Stomach (tissue), 9 donors: ENCODE measurements around the gene GRIK2. TPM values are rescaled to one million over a fixed set of nuclear protein-coding genes. Genes with fewer than 3 reads are reported as not detected.
A peak's percentile ranks its signal among the peaks of the same experiment; 100 is the strongest.

Source experiments
- DNase-seq, 2 donors: peaks; one replicate each; pipeline versions ENCODE4 v3.0.0 to v3.0.0-alpha.2; 2013 to 2019
- H3K27ac ChIP-seq, 5 donors: fragments of 200-600 bp in 4 of 5; sonication (generic) in 4 of 5; one replicate each; pipeline ENCODE4 v1.5.1; 2013 to 2019; ENCODE audit warnings: mild to moderate bottlenecking in 1 of 5, moderate library complexity in 1 of 5
- H3K27me3 ChIP-seq, 3 donors: fragments of 200-600 bp; sonication (generic); one replicate each; pipeline ENCODE4 v1.5.1; 2017 to 2019; ENCODE audit warnings: mixed run types in 1 of 3
- H3K36me3 ChIP-seq, 4 donors: fragments of 200-600 bp; sonication (generic); 1 replicate in 3 of 4; 2 replicates in 1 of 4; pipeline ENCODE4 v1.5.1; 2016 to 2019
- H3K4me1 ChIP-seq, 4 donors: fragments of 200-600 bp; sonication (generic); one replicate each; pipeline ENCODE4 v1.5.1; 2016 to 2019
- H3K4me3 ChIP-seq, 4 donors: fragments of 200-600 bp; sonication (generic) in 3 of 4; one replicate each; pipeline ENCODE4 v1.5.1; 2016 to 2019; ENCODE audit warnings: mild to moderate bottlenecking in 1 of 4
- H3K9me3 ChIP-seq, 4 donors: fragments of 200-600 bp; sonication (generic); one replicate each; pipeline ENCODE4 v1.5.1; 2016 to 2019
- CTCF ChIP-seq, 7 experiments: fragments of 450-650 bp in 4 of 7; fragments of 200-600 bp in 3 of 7; sonication (generic) in 3 of 7; IDR thresholded peaks; one replicate each; pipeline ENCODE4 v1.5.1; 2016 to 2019; ENCODE audit warnings: antibody characterized with exemption in 7 of 7, control low read depth in 2 of 7, mild to moderate bottlenecking in 1 of 7
- EP300 ChIP-seq: sonication (generic); formaldehyde crosslinking; IDR thresholded peaks from one replicate; pipeline ENCODE4 v1.6.1; 2017; ENCODE audit warnings: antibody characterized with exemption
- POLR2A ChIP-seq, 4 donors: fragments of 450-650 bp; IDR thresholded peaks; one replicate each; pipeline ENCODE4 v1.6.1; 2016; ENCODE audit warnings: antibody characterized with exemption in 4 of 4, control low read depth in 2 of 4, mild to moderate bottlenecking in 1 of 4, moderate library complexity in 1 of 4
- POLR2AphosphoS5 ChIP-seq, 3 donors: sonication (generic); formaldehyde crosslinking; IDR thresholded peaks; one replicate each; pipeline ENCODE4 v1.6.1; 2016; ENCODE audit warnings: antibody characterized with exemption in 3 of 3
- WGBS, 5 donors: extraction: QIAGEN DNeasy Blood & Tissue Kit in 3 of 5; methylation state at CpG; one replicate each; pipeline versions ENCODE4 v1.1.5 to v1.1.7; 2013 to 2018; 5-methylcytosine and 5-hydroxymethylcytosine counted together
- intact Hi-C: fragments of 100-400 bp; cut with DNase I; formaldehyde crosslinking; loops from one replicate; pipeline ENCODE4 v1.15.1; 2023; ENCODE audit warnings: low total_unique reads
- polyA plus RNA-seq, 3 donors: library from polyadenylated mRNA; stranded (reverse); fragments of 200-250 nt; gene quantifications; one replicate each; pipeline ENCODE4 v1.2.3, GENCODE V29; 2013
- total RNA-seq, 5 donors: library from RNA; depleted of rRNA; stranded (reverse); fragments of >200 nt; gene quantifications; one replicate each; pipeline versions ENCODE4 v1.1.0 to v1.2.3, GENCODE V29; 2014 to 2016
- donor health status: healthy with polysubstance abuse.
- donor health status: Bipolar disorder and iron deficiency.
- donor health status: healthy.

The GRIK2 gene
- total and polyA plus RNA-seq, 8 donors, result 0.06 to 7.7 (median 0.50) TPM; not detected in 3

DNA sequence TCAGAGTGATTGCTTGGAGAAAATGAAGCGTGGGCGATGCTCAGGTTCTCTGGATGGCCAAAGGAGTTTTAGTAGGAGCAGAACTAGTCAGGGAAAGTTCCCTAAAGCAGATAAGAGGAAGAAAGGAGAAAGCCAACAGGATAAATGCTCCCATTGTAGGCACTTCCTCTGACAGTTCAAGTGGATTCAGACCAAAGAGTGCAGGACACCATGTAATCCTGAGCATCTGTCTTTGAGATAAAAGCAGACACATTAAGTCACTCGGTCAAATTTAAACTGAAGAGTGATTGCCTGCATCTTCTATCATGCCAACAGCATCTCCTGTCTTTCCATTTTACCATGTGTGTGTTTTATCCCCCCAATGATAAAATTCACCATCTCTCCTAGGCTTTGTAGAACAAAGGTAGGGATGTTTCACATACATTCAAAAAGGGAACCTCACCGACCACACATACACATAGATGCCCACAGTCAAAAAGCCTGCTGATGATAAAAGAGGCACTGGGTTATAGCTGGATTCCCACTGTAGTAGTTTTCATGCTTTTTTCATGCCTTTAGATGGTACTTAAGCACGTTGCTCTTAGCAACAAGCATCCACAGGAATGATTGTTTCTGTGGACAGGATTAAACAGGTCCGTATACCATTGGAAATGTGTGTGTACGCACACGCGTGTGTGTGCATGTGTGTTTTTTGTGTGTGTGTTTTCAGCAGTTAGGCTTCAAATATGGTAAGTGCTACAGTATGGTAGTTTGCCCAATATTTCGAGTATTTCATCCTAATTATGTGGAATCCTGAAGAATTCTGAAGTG, 7.0 kb downstream of the GRIK2 start:
- H3K27me3 ChIP-seq, result peaks cover 8 to 73% (median 49%) of the 10 kb centered on the region in 3 donors
- H3K4me1 ChIP-seq, result peaks cover 0 to 15% (median 3%) of the 10 kb centered on the region in 4 donors
- H3K36me3 ChIP-seq, result no peaks in the 10 kb centered on the region
- no peak overlapping the region for H3K27ac ChIP-seq
- peaks cover 0 to 4% (median 4%) of the 10 kb centered on the region in 4 donors for H3K9me3 ChIP-seq
- no peak for DNase-seq
- intact Hi-C loops, result no loop called here
- H3K4me3 ChIP-seq, result no peak overlapping the region
- TF ChIP-seq EP300, result no peak
- TF ChIP-seq POLR2AphosphoS5 (IDR thresholded peaks at IDR 0.05), result no peak
- no peak for TF ChIP-seq POLR2A (IDR thresholded peaks at IDR 0.05)
- WGBS, 5 donors, result 23 to 63% (median 36%) methylated on average over 10 of the region's 10 CpGs

DNA sequence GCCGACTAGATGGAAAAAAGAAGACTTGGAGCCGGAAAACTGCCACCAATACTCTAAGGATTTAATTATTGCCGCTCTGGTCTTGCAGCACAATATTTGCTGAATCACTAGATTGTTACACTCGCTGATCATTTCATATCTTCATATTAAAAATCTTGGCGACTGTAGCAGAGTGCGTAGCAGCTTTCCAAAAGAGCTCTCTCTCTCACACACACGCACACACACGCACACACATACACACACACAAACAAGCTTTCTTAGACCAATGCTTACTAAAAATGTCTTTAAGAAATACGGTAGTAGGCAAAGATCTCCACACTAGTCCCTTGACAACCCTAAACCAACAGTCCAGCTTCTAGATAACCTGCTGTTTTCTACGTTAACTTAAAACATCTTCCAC, 7.7 kb downstream of the GRIK2 start:
- DNase-seq, result no peak
- Histone ChIP-seq H3K4me3 (no peak overlapping the region), H3K27ac (no peak overlapping the region), H3K4me1 (peaks cover 0 to 15% (median 3%) of the 10 kb centered on the region in 4 donors), H3K27me3 (peaks cover 8 to 73% (median 49%) of the 10 kb centered on the region in 3 donors), H3K9me3 (peaks cover 0 to 4% (median 4%) of the 10 kb centered on the region in 4 donors), H3K36me3 (no peaks in the 10 kb centered on the region)
- 29 to 59% (median 51%) methylated on average over 10 of the region's 10 CpGs for WGBS, 5 donors
- intact Hi-C loops, result no loop called here
- TF ChIP-seq EP300, result no peak
- no peak for TF ChIP-seq POLR2AphosphoS5 (IDR thresholded peaks at IDR 0.05)
- TF ChIP-seq CTCF (IDR thresholded peaks at IDR 0.05), result no peak
- TF ChIP-seq POLR2A (IDR thresholded peaks at IDR 0.05), result no peak

DNA sequence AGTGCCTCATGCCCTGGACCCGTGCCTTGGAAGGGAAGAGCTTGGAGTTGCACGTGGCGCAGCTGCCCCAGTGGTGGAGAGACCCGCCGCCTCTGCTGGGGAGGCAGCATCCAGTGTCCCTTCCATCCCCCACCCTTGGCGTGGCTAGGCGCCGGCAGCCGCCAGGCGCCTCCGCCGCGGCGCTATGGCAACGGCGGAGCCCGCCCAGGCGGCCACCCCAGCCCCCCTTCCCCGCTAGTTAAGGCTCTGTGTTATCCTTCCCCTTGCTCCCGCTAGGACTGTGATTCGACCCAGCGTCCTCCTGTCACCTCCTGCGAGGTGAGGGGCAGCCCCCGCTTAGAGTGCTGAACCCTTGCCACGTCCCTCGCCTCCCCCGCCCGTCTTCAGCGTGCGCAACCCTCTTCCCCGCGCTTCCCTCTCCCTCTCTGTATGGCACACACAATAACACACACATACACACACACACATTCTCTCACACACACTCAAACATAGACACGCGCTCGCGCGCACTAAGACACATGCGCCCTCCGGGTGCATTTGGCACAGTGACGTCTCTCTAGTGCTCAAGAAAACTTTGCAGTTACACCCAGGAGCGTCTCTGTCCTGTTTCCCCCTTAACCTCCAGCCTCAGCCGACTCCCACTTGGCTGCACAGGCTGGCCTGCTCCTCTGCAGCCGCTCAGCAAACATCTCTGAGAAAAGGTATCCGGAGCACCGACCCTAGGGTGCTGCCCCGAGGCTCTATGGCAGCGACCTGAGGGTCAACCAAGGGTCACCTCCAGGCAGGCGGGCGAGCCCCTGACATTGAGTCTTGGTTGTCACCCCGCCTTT, 8.5 kb downstream of the GRIK2 start:
- Histone ChIP-seq H3K4me1 (peaks cover 0 to 15% (median 3%) of the 10 kb centered on the region in 4 donors), H3K4me3 (peak overlapping the region in 1 of 4 donors; percentile 6), H3K27ac (no peak overlapping the region), H3K9me3 (peaks cover 0 to 4% (median 4%) of the 10 kb centered on the region in 4 donors), H3K27me3 (peaks cover 8 to 69% (median 49%) of the 10 kb centered on the region in 3 donors), H3K36me3 (no peaks in the 10 kb centered on the region)
- DNase-seq, result peak in 1 of 2 donors; percentile 65
- TF ChIP-seq CTCF (IDR thresholded peaks at IDR 0.05) (no peak), POLR2AphosphoS5 (IDR thresholded peaks at IDR 0.05) (no peak), POLR2A (IDR thresholded peaks at IDR 0.05) (no peak), EP300 (no peak)
- WGBS, 5 donors, result 2 to 8% (median 3%) methylated on average over 22 to 50 of the region's 50 CpGs
- intact Hi-C loops, result no loop called here

- 2 to 28% (median 6%) methylated on average over 5 to 28 of the region's 28 CpGs for WGBS, 5 donors
- Histone ChIP-seq H3K9me3 (peaks cover 0 to 4% (median 4%) of the 10 kb centered on the region in 4 donors), H3K27ac (no peak overlapping the region), H3K36me3 (no peaks in the 10 kb centered on the region), H3K27me3 (peaks cover 8 to 63% (median 49%) of the 10 kb centered on the region in 3 donors), H3K4me1 (peaks cover 0 to 15% (median 3%) of the 10 kb centered on the region in 4 donors), H3K4me3 (no peak overlapping the region)
- peak in 1 of 2 donors; percentile 22 for DNase-seq
- TF ChIP-seq POLR2AphosphoS5 (IDR thresholded peaks at IDR 0.05) (no peak), POLR2A (IDR thresholded peaks at IDR 0.05) (no peak), CTCF (IDR thresholded peaks at IDR 0.05) (no peak), EP300 (no peak)
- intact Hi-C loops, result no loop called here
Observed at GRCh38 chr6:101402622-101403031, 9.1 kb downstream of the GRIK2 start.
